ENCODE results near the gene GFAP.

GFAP gene

GRCh38 chr17:44894642-44895041 is 20.7 kb downstream of the GFAP start:
- no peak for DNase-seq

GRCh38 chr17:44892250-44892649 is 23.1 kb downstream of the GFAP start:
- no peak for DNase-seq

- DNase-seq: no peak
These were observed 26.3 kb downstream of the GFAP start for GRCh38 chr17:44889003-44889402.

GRCh38 chr17:44887971-44888954 is 27.0 kb downstream of the GFAP start:
- no peak for DNase-seq

- DNase-seq: no peak
These were observed 28.3 kb downstream of the GFAP start for GRCh38 chr17:44887016-44887415.

GRCh38 chr17:44884941-44885340 is 30.4 kb downstream of the GFAP start:
- DNase-seq: no peak

GRCh38 chr17:44881145-44881544 is 34.2 kb downstream of the GFAP start:
- no peak for DNase-seq

- DNase-seq: no peak
These were observed 35.2 kb downstream of the GFAP start for GRCh38 chr17:44880062-44880461.

GRCh38 chr17:44879376-44879775 is 35.9 kb downstream of the GFAP start:
- DNase-seq: no peak

GRCh38 chr17:44878627-44879221 is 36.6 kb downstream of the GFAP start:
- no peak for DNase-seq

GRCh38 chr17:44877121-44877520 is 38.2 kb downstream of the GFAP start:
- DNase-seq: no peak

GRCh38 chr17:44875761-44876160 is 39.5 kb downstream of the GFAP start:
- no peak for DNase-seq

GRCh38 chr17:44872131-44872768 is 43.0 kb downstream of the GFAP start:
- no peak for DNase-seq

- no peak for DNase-seq
These were observed 43.7 kb downstream of the GFAP start for GRCh38 chr17:44871556-44871955.

- DNase-seq: no peak
These were observed 47.5 kb downstream of the GFAP start for GRCh38 chr17:44867841-44868240.

- no peak for DNase-seq
These were observed 49.4 kb downstream of the GFAP start for GRCh38 chr17:44865931-44866330.

- peak; percentile 64 for DNase-seq
These were observed 50.1 kb downstream of the GFAP start for GRCh38 chr17:44865231-44865660.

- no peak for DNase-seq
These were observed 50.5 kb downstream of the GFAP start for GRCh38 chr17:44864831-44865230.

GRCh38 chr17:44863061-44863918 is 52.0 kb downstream of the GFAP start:
- DNase-seq: no peak

- DNase-seq: no peak
These were observed 52.9 kb downstream of the GFAP start for GRCh38 chr17:44862278-44862914.

GRCh38 chr17:44859701-44860100 is 55.6 kb downstream of the GFAP start:
- DNase-seq: no peak

- DNase-seq: no peak
These were observed 61.1 kb downstream of the GFAP start for GRCh38 chr17:44854192-44854591.

Data from left hindlimb (tissue), 1 donor.